GM21786 (cell line): ENCODE data around the gene ATXN7L2.
"Not testable (repeated sequence)": the region's sequence is repeated elsewhere in the genome, so short reads cannot be mapped to it uniquely, and the experiment has no call there.

ENCODE experiments used
- ATAC-seq: cut with Tn5 transposase; IDR thresholded peaks from one replicate; pipeline ENCODE4 v1.9.1; 2021; ENCODE audit not compliant: unreplicated experiment

ATXN7L2 gene

GRCh38 chr1:109483672-109484518, at the start of gene ATXN7L2:
Gene ATXN7L2, plus strand, starts transcription at chr1:109483905. Its CDS starts 49 bp downstream, at chr1:109483954.
- ATAC-seq = peak; percentile 76

GRCh38 chr1:109434484-109434883, 49.2 kb upstream of the ATXN7L2 start:
- ATAC-seq = no peak

- ATAC-seq = peak; percentile 48
Measured at GRCh38 chr1:109438798-109439297, 44.9 kb upstream of the ATXN7L2 start.

- ATAC-seq = no peak
Measured at GRCh38 chr1:109441069-109441468, 42.6 kb upstream of the ATXN7L2 start.

GRCh38 chr1:109443476-109443875, 40.2 kb upstream of the ATXN7L2 start:
- ATAC-seq = no peak

GRCh38 chr1:109444346-109444745, 39.4 kb upstream of the ATXN7L2 start:
- ATAC-seq = no peak

GRCh38 chr1:109445949-109446695, 37.6 kb upstream of the ATXN7L2 start:
- not testable (repeated sequence) for ATAC-seq

GRCh38 chr1:109447524-109447923, 36.2 kb upstream of the ATXN7L2 start:
- no peak for ATAC-seq

GRCh38 chr1:109454497-109455133, 29.1 kb upstream of the ATXN7L2 start:
- ATAC-seq = no peak

GRCh38 chr1:109457819-109458218, 25.9 kb upstream of the ATXN7L2 start:
- no peak for ATAC-seq

- no peak for ATAC-seq
Measured at GRCh38 chr1:109466125-109466451, 17.6 kb upstream of the ATXN7L2 start.

- no peak for ATAC-seq
Measured at GRCh38 chr1:109466452-109467300, 17.0 kb upstream of the ATXN7L2 start, which contains the start of gene SYPL2. Gene SYPL2, plus strand, starts transcription at chr1:109466546. Its CDS starts 298 bp downstream, at chr1:109466844.

- no peak for ATAC-seq
Measured at GRCh38 chr1:109467301-109467777, 16.4 kb upstream of the ATXN7L2 start.

GRCh38 chr1:109468061-109468460, 15.6 kb upstream of the ATXN7L2 start:
- no peak for ATAC-seq

- no peak for ATAC-seq
Measured at GRCh38 chr1:109468903-109469302, 14.8 kb upstream of the ATXN7L2 start.

- ATAC-seq = no peak
Measured at GRCh38 chr1:109470245-109470644, 13.5 kb upstream of the ATXN7L2 start.

GRCh38 chr1:109472779-109473178, 10.9 kb upstream of the ATXN7L2 start:
- ATAC-seq = no peak

GRCh38 chr1:109473284-109474057, 10.2 kb upstream of the ATXN7L2 start:
- ATAC-seq = not testable (repeated sequence)

- no peak for ATAC-seq
Measured at GRCh38 chr1:109474697-109475096, 9.0 kb upstream of the ATXN7L2 start.

GRCh38 chr1:109475261-109475660, 8.4 kb upstream of the ATXN7L2 start:
- ATAC-seq = no peak
